Measurements from ENCODE around the gene CEP72.

The CEP72 gene

GRCh38 chr5:651296-652022 lies 39.3 kb downstream of the CEP72 start:
- no peak for FAIRE-seq

GRCh38 chr5:652023-652515 lies 39.9 kb downstream of the CEP72 start:
- FAIRE-seq: no peak
- no peak for DNase-seq (ENCODE audit: insufficient read length, low spot score)

More at GRCh38 chr5:651296-652022, 39.3 kb downstream of the CEP72 start:
- DNase-seq (ENCODE audit: insufficient read length, low spot score): no peak

GRCh38 chr5:652773-653350 lies 40.7 kb downstream of the CEP72 start:
- no peak for FAIRE-seq
- DNase-seq (ENCODE audit: insufficient read length, low spot score): no peak

- FAIRE-seq (peak; percentile 89), DNase-seq (ENCODE audit: insufficient read length, low spot score) (no peak)
These were observed 42.1 kb downstream of the CEP72 start for GRCh38 chr5:654071-654778.

- FAIRE-seq (no peak), DNase-seq (ENCODE audit: insufficient read length, low spot score) (no peak)
These were observed 43.3 kb downstream of the CEP72 start for GRCh38 chr5:655406-655805.

- no peak for DNase-seq (ENCODE audit: insufficient read length, low spot score)
- peak; percentile 59 for FAIRE-seq
These were observed 45.4 kb downstream of the CEP72 start for GRCh38 chr5:657570-657969.

- FAIRE-seq (no peak), DNase-seq (ENCODE audit: insufficient read length, low spot score) (no peak)
These were observed 46.0 kb downstream of the CEP72 start for GRCh38 chr5:658103-658502.

- FAIRE-seq: no peak
- no peak for DNase-seq (ENCODE audit: insufficient read length, low spot score)
These were observed 47.5 kb downstream of the CEP72 start for GRCh38 chr5:659496-660263.

GRCh38 chr5:660491-661030 lies 48.4 kb downstream of the CEP72 start:
- FAIRE-seq: no peak
- DNase-seq (ENCODE audit: insufficient read length, low spot score): no peak

- FAIRE-seq: no peak
- DNase-seq (ENCODE audit: insufficient read length, low spot score): no peak
These were observed 50.0 kb downstream of the CEP72 start for GRCh38 chr5:661891-662750.

- DNase-seq (ENCODE audit: insufficient read length, low spot score) (no peak), FAIRE-seq (no peak)
These were observed 50.8 kb downstream of the CEP72 start for GRCh38 chr5:662751-663435.

- FAIRE-seq: no peak
- no peak for DNase-seq (ENCODE audit: insufficient read length, low spot score)
These were observed 51.5 kb downstream of the CEP72 start for GRCh38 chr5:663436-664342.

GRCh38 chr5:664343-664993 lies 52.3 kb downstream of the CEP72 start:
- DNase-seq (ENCODE audit: insufficient read length, low spot score) (no peak), FAIRE-seq (no peak)

GRCh38 chr5:664994-665360 lies 52.8 kb downstream of the CEP72 start:
- DNase-seq (ENCODE audit: insufficient read length, low spot score) (no peak), FAIRE-seq (no peak)

- no peak for FAIRE-seq
- DNase-seq (ENCODE audit: insufficient read length, low spot score): no peak
These were observed 53.4 kb downstream of the CEP72 start for GRCh38 chr5:665541-665955.

- peak; percentile 62 for FAIRE-seq
These were observed 54.0 kb downstream of the CEP72 start for GRCh38 chr5:665956-666711.

More at GRCh38 chr5:665956-666711, 54.0 kb downstream of the CEP72 start:
- no peak for DNase-seq (ENCODE audit: insufficient read length, low spot score)

Measured in HTR-8/SVneo (cell line).